DMS53 (cell line): Measurements from ENCODE around the gene S100A4.

ENCODE experiments used
- DNase-seq: peaks from one replicate; lab custom pipeline; 2025; lab: John Stamatoyannopoulos, UW

The S100A4 gene

GRCh38 chr1:153507926-153508583, 37.6 kb downstream of the S100A4 start:
- DNase-seq = no peak

DNA sequence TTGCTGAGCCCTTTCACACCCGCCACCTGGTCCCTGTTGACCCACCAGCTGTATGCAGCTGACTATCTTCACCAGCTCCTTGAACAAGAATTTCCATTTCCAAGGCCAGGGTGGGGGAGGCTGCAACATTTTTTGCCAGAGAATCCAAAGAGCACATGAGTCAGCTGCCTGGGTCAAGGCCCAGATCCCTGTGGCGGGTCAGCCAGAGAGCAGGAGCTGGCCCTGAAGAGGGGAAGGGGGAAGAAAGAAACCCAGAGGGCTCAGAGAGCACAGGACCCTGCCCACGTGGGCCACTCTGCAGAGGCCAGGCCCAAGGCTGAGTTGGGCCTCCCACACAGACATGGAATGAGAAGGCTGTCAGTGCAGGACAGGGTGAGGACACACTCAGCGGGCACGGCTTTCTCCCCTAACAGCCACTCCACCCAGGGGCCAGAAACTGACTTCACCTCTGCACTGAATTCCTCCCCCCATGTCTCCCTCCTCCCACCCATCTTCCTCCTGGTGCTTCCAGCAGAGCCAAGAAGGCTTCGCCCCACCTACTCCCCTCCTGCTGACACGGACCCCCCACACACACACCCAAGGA, 38.7 kb downstream of the S100A4 start:
- no peak for DNase-seq

GRCh38 chr1:153506386-153506785, 39.2 kb downstream of the S100A4 start:
- no peak for DNase-seq

- no peak for DNase-seq
Measured at GRCh38 chr1:153505576-153505975, 40.0 kb downstream of the S100A4 start.

GRCh38 chr1:153503766-153504165, 41.8 kb downstream of the S100A4 start:
- DNase-seq = no peak

DNA sequence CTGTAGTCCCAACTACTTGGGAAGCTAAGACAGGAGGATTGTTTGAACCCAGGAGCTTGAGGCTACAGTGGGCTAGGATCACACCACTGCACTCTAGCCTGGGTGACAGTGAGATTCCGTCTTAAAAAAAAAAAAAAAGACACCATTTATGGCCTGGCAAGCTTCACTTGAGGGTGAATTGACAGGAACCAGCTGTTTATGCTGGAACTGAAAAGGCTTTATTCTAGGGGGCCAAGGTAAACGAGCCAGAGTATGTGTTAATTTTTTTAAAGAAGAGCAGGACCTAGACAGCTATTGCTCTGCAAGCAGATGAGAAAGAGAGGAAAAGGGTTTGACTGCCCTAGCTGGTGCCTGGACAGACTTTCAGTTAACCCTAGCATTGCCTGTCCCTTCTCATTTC, 46.9 kb downstream of the S100A4 start:
- DNase-seq = no peak

DNA sequence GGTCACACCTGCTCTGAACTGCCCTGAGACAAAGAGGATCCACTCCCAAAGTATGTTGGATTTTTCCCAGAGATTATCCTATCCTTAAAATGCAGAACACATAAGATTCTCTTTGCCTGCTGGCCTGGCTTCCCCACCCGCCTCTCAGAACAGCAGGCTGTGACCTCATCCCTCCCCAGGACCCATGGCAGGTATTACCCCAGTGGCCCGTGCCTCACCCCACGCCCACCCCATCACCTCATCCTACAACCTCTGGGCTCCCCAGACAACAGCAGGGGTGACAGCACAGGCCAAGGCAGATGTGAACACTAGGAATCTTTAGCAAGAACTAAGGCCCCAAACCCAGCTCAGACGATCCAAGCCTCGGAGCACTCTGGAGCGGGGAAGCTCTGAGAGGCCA, 50.1 kb downstream of the S100A4 start:
- DNase-seq = no peak

DNA sequence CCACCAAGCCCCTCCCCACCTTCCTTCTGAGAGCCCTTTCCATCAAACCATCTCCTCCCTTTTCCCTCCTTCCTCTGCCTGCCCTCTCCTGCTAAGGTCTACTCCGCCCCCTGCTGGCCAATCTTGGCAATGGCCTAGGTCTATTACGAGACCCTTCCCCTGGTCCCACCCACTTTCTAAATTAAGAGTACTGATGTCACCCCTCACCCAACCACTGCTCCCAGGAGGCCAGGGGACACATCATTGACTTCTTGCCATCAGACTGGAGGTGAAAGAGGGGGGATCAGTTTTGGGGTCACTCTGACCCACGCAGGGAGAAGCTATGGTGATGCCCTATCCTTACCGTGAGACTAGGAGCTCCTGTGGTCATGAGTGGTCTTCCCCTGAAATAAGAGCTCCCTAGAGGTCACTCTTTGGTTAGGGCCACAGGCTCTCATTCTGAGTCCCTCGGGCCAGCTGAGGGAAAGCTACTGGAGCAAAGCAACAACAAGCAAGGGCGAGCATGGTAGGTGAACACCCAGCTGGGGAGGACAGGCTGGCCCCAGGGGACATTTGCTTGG, 50.5 kb downstream of the S100A4 start:
- DNase-seq = peak; percentile 82
